ENCODE measurements around the gene TSHR. TPM values are rescaled to one million over a fixed set of nuclear protein-coding genes. Genes with fewer than 3 reads are reported as not detected.
"Not testable (repeated sequence)": the region's sequence is repeated elsewhere in the genome, so short reads cannot be mapped to it uniquely, and the experiment has no call there.

Gene TSHR
- total and polyA plus RNA-seq, 8 donors, result 0.15 to 0.75 (median 0.33) TPM

GRCh38 chr14:81105961-81106360 is 150.5 kb downstream of the TSHR start:
- no peak for DNase-seq
- no peaks in the 10 kb centered on the region for H3K27me3 ChIP-seq
- H3K9me3 ChIP-seq, result no peaks in the 10 kb centered on the region
- ATAC-seq, result no peak
- H3K36me3 ChIP-seq, result no peaks in the 10 kb centered on the region
- no peak overlapping the region for H3K27ac ChIP-seq
- no peaks in the 10 kb centered on the region for H3K4me1 ChIP-seq
- intact Hi-C loops (cut with DNase I), result no loop called here
- no peak overlapping the region for H3K4me3 ChIP-seq
- TF ChIP-seq CTCF (IDR thresholded peaks at IDR 0.05), result no peak

GRCh38 chr14:81110186-81110585 is 154.8 kb downstream of the TSHR start:
- H3K4me3 ChIP-seq, result no peak overlapping the region
- no peaks in the 10 kb centered on the region for H3K4me1 ChIP-seq
- no peaks in the 10 kb centered on the region for H3K27me3 ChIP-seq
- no peaks in the 10 kb centered on the region for H3K9me3 ChIP-seq
- H3K27ac ChIP-seq, result no peak overlapping the region
- intact Hi-C loops (cut with DNase I), result no loop called here
- ATAC-seq (no peak), DNase-seq (no peak)
- TF ChIP-seq CTCF (IDR thresholded peaks at IDR 0.05), result no peak
- H3K36me3 ChIP-seq, result no peaks in the 10 kb centered on the region

GRCh38 chr14:81113176-81113575 is 157.8 kb downstream of the TSHR start:
- DNase-seq (no peak), ATAC-seq (no peak)
- no peak overlapping the region for H3K27ac ChIP-seq
- H3K36me3 ChIP-seq, result no peaks in the 10 kb centered on the region
- intact Hi-C loops (cut with DNase I), result no loop called here
- no peak for TF ChIP-seq CTCF (IDR thresholded peaks at IDR 0.05)
- H3K9me3 ChIP-seq, result no peaks in the 10 kb centered on the region
- no peaks in the 10 kb centered on the region for H3K4me1 ChIP-seq
- H3K27me3 ChIP-seq, result no peaks in the 10 kb centered on the region
- no peak overlapping the region for H3K4me3 ChIP-seq

- H3K4me3 ChIP-seq; H3K27me3 ChIP-seq; ATAC-seq; H3K27ac ChIP-seq; H3K9me3 ChIP-seq; DNase-seq; H3K4me1 ChIP-seq; H3K36me3 ChIP-seq; intact Hi-C loops (cut with DNase I): not testable (repeated sequence)
Measured at GRCh38 chr14:81113945-81114820, 158.8 kb downstream of the TSHR start.

- Histone ChIP-seq H3K36me3 (no peaks in the 10 kb centered on the region), H3K4me1 (peaks cover 0 to 7% of the 10 kb centered on the region in 2 donors), H3K9me3 (no peaks in the 10 kb centered on the region), H3K4me3 (no peak overlapping the region), H3K27ac (peak overlapping the region in 1 of 2 donors; percentile 38), H3K27me3 (no peaks in the 10 kb centered on the region)
- intact Hi-C loops (cut with DNase I), result no loop called here
- no peak for TF ChIP-seq CTCF (IDR thresholded peaks at IDR 0.05)
- DNase-seq (no peak), ATAC-seq (no peak)
Measured at GRCh38 chr14:81120501-81120900, 165.1 kb downstream of the TSHR start.
